ENCODE measurements around the gene NOL3.

GRCh38 chr16:67137605-67138004 lies 32.7 kb upstream of the NOL3 start:
- TF ChIP-seq THAP7 (CRISPR knock-in tag; IDR thresholded peaks at IDR 0.05) (no peak), SMC3 (conservative IDR thresholded peaks at IDR 0.05; ENCODE audit: insufficient read depth, low read depth, low read length) (no peak)
